Measurements from ENCODE around the gene ZNF331. TPM values are rescaled to one million over a fixed set of nuclear protein-coding genes. Genes with fewer than 3 reads are reported as not detected.
A peak's percentile ranks its signal among the peaks of the same experiment; 100 is the strongest.
"Not testable (repeated sequence)": the region's sequence is repeated elsewhere in the genome, so short reads cannot be mapped to it uniquely, and the experiment has no call there.

Gene ZNF331
- 30.1 TPM for total RNA-seq
- long read RNA-seq, full-length matches to known transcripts = 42 of 55 reads
- long read RNA-seq, partial matches to known transcripts = 2 of 55 reads
- long read RNA-seq, other reads (novel, unspliced or antisense) = 11 of 55 reads

- peak within 1 kb of the TSS; percentile 86 for H3K27ac ChIP-seq
- H3K4me3 ChIP-seq = peak within 1 kb of the TSS; percentile 62
- H3K27me3 ChIP-seq = no peaks in the 10 kb centered on the region
- peaks cover 15% of the 10 kb centered on the region for H3K36me3 ChIP-seq
- TF ChIP-seq CTCF (IDR thresholded peaks at IDR 0.05) = no peak
- intact Hi-C loops (cut with DNase I) = no loop called here
- DNase-seq (peak; percentile 93), ATAC-seq (peak; percentile 91)
- H3K9me3 ChIP-seq = no peaks in the 10 kb centered on the region
- no peaks in the 10 kb centered on the region for H3K4me1 ChIP-seq
Measured at GRCh38 chr19:53537521-53538377, at the start of gene ZNF331. ZNF331 (plus strand) TSS chr19:53538145; CDS start chr19:53569377, 31,232 bp downstream.

- TF ChIP-seq CTCF (IDR thresholded peaks at IDR 0.05) = no peak
- Histone ChIP-seq H3K36me3 (peaks cover 34% of the 10 kb centered on the region), H3K27ac (no peak overlapping the region), H3K4me3 (no peak overlapping the region), H3K4me1 (no peaks in the 10 kb centered on the region), H3K27me3 (no peaks in the 10 kb centered on the region), H3K9me3 (peaks cover 14% of the 10 kb centered on the region)
- intact Hi-C loops (cut with DNase I) = no loop called here
- ATAC-seq = no peak
- no peak for DNase-seq
Measured at GRCh38 chr19:53492153-53492552, 45.8 kb upstream of the ZNF331 start.

GRCh38 chr19:53497311-53498023 is 40.5 kb upstream of the ZNF331 start:
- H3K27ac ChIP-seq; H3K4me1 ChIP-seq; intact Hi-C loops (cut with DNase I); H3K27me3 ChIP-seq; H3K4me3 ChIP-seq; H3K36me3 ChIP-seq; DNase-seq; H3K9me3 ChIP-seq: not testable (repeated sequence)
- peak; percentile 46 for ATAC-seq

- ATAC-seq; H3K9me3 ChIP-seq; H3K27me3 ChIP-seq; DNase-seq; H3K27ac ChIP-seq; H3K36me3 ChIP-seq; H3K4me1 ChIP-seq; H3K4me3 ChIP-seq; intact Hi-C loops (cut with DNase I): not testable (repeated sequence)
Measured at GRCh38 chr19:53498024-53498395, 39.9 kb upstream of the ZNF331 start.

GRCh38 chr19:53503151-53503550 is 34.8 kb upstream of the ZNF331 start:
- H3K27ac ChIP-seq; intact Hi-C loops (cut with DNase I); H3K4me3 ChIP-seq; H3K36me3 ChIP-seq; ATAC-seq; H3K27me3 ChIP-seq; DNase-seq; H3K4me1 ChIP-seq; H3K9me3 ChIP-seq: not testable (repeated sequence)

- intact Hi-C loops (cut with DNase I); H3K4me3 ChIP-seq; H3K9me3 ChIP-seq; H3K27ac ChIP-seq; H3K27me3 ChIP-seq; H3K4me1 ChIP-seq; H3K36me3 ChIP-seq; DNase-seq: not testable (repeated sequence)
- peak; percentile 46 for ATAC-seq
Measured at GRCh38 chr19:53503671-53504364, 34.1 kb upstream of the ZNF331 start.

GRCh38 chr19:53504365-53504703 is 33.6 kb upstream of the ZNF331 start:
- H3K36me3 ChIP-seq; H3K27me3 ChIP-seq; intact Hi-C loops (cut with DNase I); H3K9me3 ChIP-seq; H3K4me1 ChIP-seq; DNase-seq: not testable (repeated sequence)
- ATAC-seq = peak; percentile 39
- H3K4me3 ChIP-seq = peak overlapping the region; percentile 32
- peak overlapping the region; percentile 55 for H3K27ac ChIP-seq

- peak overlapping the region; percentile 55 for H3K27ac ChIP-seq
- no peak for TF ChIP-seq CTCF (IDR thresholded peaks at IDR 0.05)
- DNase-seq (no peak), ATAC-seq (peak; percentile 57)
- H3K36me3 ChIP-seq = no peaks in the 10 kb centered on the region
- H3K9me3 ChIP-seq = no peaks in the 10 kb centered on the region
- H3K4me3 ChIP-seq = peak overlapping the region; percentile 32
- intact Hi-C loops (cut with DNase I) = no loop called here
- H3K4me1 ChIP-seq = no peaks in the 10 kb centered on the region
- H3K27me3 ChIP-seq = peaks cover 3% of the 10 kb centered on the region
Measured at GRCh38 chr19:53504885-53505284, 33.1 kb upstream of the ZNF331 start.

Measured in upper lobe of right lung (tissue), 1 donor.